DOHH2 (cell line): ENCODE results near the gene TRRAP.

Source experiments
- CTCF ChIP-seq: fragments of 200-600 bp; sonication (generic); IDR thresholded peaks from one replicate; pipeline ENCODE4 v1.5.1; 2014; ENCODE audit warnings: antibody characterized with exemption, mild to moderate bottlenecking, low read depth, low read length; ENCODE audit not compliant: poor library complexity, severe bottlenecking
- EZH2phosphoT487 ChIP-seq: fragments of 200-600 bp; sonication (generic); IDR thresholded peaks from 2 replicates; pipeline ENCODE4 v1.6.1; 2017; ENCODE audit warnings: borderline replicate concordance, mild to moderate bottlenecking, antibody characterized with exemption, low read length, moderate library complexity, mixed read lengths

- no peak for TF ChIP-seq CTCF
- no peak for TF ChIP-seq EZH2phosphoT487
Observed at GRCh38 chr7:98892609-98893008, 14.3 kb downstream of the TRRAP start.
